NCI-H2081 treated with DMSO at 0.1 percent for 48 hours (cell line): Measurements from ENCODE around the gene RUBCNL.
"Not testable (repeated sequence)": the region's sequence is repeated elsewhere in the genome, so short reads cannot be mapped to it uniquely, and the experiment has no call there.

ENCODE experiments used
- DNase-seq: peaks from one replicate; lab custom pipeline; 2025; lab: John Stamatoyannopoulos, UW

Gene RUBCNL, protein sequence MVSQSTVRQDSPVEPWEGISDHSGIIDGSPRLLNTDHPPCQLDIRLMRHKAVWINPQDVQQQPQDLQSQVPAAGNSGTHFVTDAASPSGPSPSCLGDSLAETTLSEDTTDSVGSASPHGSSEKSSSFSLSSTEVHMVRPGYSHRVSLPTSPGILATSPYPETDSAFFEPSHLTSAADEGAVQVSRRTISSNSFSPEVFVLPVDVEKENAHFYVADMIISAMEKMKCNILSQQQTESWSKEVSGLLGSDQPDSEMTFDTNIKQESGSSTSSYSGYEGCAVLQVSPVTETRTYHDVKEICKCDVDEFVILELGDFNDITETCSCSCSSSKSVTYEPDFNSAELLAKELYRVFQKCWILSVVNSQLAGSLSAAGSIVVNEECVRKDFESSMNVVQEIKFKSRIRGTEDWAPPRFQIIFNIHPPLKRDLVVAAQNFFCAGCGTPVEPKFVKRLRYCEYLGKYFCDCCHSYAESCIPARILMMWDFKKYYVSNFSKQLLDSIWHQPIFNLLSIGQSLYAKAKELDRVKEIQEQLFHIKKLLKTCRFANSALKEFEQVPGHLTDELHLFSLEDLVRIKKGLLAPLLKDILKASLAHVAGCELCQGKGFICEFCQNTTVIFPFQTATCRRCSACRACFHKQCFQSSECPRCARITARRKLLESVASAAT

DNA sequence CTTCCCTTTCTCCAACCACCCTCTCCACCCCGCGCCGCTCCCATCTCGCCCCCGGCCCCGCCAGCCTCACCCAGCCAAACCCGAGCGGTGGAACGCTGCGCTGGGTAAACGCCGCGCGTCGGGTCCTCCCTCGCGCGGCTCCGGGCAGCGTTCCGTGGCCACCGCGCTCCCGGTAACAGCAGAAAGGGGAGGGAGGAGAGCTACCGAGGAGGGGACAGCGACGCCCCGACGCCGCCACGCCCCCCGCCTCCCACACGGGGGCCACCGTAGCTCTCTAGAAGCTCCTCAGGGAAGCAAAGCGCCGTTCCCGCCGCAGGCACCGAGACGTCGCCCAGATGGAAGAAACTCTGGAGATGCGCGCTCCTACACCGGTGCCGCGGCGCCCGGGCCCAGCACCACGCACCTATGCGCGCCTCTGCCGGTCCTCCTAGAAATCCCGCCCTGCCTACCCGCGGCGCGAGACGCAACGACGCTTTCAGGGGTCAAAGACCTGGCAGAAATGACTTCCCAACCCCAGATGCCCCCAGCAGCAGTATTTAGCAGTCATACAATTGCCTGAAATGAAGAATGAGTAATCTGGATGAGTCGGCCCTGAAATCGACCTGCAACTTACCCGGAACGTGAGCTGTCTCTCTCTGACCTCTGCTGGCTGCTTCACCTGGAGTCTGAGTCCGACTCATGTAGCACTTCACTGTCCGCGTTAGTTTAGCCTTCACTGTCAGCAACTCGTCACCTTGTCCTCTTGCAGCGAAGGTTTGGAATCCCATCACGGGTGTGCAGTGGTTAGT, at the start of gene RUBCNL:
TSS of gene RUBCNL (minus strand) at position 189 of the 788 bp plus-strand sequence. CDS start 14,777 bp downstream, outside the sequence.
- DNase-seq, result no peak

DNA sequence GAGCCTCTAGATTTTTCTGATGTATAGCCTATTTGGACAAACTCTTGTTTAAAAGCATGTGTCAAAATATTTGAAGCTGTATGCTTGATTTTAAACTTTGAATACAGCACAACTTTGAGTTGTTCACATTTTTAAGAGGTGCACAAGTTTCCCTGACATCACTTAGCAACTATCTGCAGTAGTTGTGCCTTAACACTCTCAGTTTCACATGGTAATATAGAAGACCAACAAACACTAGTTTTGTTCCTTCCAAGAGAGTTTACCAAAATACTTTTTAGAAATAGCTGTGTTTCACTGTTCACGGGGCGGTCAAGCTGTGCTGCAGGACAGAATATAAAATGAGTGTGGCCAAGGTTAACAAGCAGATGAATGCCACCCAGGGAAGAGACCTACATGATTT, 42.5 kb upstream of the RUBCNL start:
- DNase-seq, result not testable (repeated sequence)

DNA sequence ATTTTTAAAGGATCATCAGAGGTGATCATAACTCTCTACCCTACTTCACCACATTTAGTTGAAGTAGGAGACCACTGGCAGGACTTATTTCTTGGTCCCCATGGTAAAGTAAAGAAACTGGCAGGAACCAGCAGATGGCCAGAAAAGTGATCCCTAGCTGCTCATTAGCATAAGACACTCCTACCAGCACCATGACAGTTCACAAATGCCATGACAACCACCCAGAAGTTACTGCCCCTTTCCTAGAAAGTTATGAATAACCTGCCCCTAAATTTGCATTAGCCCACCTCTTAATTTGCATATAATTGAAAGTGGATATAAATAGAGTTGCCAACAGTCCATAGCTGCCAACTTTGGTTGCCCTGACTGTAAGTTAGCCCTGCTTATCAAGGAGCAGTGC, 18.4 kb upstream of the RUBCNL start:
- no peak for DNase-seq

DNA sequence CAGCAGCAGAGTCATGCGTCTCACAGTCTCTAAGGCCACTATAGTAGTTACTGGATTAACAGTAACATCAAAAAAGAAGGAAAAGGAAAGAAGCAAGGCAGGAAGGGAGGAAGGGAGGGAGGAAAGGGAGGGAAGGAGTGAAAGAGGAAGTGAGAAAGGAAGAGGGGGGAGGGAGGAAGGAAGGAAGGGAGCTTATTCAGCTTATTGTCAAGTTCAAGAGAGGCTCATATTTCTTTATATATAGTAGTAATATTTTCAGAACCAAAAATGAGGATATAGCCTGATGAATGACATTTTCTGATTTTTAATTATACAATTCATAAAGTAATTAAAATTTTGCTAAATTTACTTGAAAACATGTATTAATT, 17.7 kb upstream of the RUBCNL start:
- DNase-seq, result no peak

DNA sequence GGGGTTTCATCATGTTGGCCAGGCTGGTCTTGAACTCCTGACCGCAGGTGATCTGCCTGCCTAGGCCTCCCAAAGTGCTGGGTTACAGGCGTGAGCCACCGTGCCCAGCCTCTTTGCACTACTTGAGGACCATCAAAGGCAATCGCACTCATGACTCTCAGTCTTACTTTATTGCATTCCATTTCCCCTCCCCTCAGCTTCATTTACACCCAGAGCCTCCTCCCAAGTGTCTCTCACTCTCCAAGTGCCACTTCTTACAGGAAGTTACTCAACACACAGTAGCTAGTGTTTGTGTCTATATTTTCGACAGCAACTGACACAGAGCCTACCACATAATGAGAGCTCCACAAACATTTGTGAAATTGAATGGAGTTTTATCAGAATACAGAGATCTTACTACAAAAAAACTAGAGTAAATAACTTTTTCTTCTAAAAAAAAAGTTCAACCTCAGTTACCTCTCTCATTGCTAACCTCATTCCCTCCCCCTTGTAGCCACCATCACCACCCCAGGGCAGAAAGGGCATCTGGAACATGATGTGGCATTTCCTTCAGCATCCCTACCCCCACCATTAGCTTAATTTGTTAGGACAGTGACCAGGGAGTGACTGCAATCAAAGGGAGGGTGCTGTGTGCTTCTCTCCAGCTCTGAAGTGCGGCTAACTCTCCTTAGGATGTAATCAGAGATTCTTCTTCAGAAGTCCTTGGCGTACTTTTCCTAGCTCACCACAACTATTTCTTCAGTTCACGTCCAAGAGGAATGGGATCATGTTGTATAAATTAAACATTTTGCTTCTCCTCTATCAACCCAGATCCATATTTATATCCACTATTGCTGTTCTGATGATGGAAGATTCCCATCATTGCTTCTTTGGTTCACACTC, 17.0 kb upstream of the RUBCNL start:
- no peak for DNase-seq

DNA sequence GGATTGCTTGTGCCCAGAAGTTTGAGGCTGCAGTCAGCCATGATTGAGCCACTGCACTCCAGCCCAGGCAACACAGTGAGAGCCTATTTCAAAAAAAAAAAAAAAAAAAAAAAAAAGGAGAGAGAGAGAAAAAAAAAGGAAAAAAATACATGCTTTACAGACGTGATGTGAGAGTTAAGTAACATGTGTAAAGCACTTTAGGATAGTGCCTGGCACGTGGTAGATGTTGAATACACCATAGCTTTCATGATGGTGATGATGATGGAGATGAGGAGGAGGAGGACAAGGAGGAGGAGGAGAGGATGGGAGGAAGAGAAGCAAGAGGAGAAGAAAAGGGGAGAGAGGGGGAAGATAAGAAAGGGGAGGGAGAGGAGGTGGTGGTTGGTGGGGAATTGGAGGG, 15.1 kb upstream of the RUBCNL start:
- no peak for DNase-seq

DNA sequence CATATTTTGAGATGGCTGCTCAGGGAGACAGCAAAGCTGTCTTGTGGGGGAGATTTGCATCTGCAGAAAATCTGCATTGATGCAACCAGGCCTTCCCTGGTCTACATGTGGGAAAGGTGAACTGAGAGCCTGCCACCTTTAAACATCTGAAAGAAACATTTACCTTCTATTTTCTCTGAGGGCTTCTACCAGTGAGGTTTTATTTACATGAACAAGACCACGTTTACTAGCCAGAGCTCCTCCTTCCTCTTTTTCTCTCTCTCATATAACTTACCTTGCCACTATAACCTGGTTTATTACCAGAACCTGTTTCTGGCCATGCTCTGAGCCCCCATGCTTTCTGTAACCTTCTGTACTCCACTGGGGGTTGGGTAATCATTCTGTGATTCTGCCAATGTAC, 14.4 kb upstream of the RUBCNL start:
- no peak for DNase-seq

DNA sequence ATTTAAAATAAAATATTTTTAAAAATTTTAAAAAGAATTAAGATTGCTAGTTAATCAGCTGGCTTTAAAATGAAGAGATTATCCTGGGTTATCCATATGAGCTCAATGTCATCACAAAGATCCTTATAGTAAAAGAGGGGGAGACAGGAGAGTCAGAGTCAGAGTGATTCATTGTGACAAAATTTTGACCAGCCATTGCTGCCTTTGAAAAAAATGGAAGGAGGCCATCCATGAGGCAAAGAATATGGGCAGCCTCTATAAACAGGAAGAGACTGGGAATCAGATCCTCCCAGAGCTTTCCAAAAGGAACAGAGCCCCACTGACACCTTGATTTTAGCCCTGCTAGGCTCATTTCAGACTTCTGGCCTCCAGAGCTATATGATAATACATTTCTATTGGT, 9.3 kb upstream of the RUBCNL start:
- no peak for DNase-seq

DNA sequence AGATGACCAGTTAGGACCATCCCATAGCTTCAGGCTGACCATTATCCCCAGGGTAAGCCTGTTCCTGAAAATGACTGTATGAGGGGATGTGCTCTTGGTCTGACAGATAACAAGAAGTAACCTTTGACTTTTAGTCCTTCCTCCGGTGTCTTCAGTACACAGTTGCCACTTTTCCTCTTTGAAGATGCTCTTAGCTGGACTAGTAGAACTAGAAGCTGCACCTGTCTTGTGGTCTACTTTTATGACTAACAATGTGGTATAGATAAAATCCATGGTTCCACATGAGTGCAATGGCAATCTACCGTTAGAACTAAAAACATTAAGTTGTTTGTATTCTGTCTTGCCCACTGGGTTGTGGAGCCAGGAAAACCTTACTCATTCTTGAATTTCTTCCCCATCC, 5.9 kb upstream of the RUBCNL start:
- DNase-seq, result no peak

DNA sequence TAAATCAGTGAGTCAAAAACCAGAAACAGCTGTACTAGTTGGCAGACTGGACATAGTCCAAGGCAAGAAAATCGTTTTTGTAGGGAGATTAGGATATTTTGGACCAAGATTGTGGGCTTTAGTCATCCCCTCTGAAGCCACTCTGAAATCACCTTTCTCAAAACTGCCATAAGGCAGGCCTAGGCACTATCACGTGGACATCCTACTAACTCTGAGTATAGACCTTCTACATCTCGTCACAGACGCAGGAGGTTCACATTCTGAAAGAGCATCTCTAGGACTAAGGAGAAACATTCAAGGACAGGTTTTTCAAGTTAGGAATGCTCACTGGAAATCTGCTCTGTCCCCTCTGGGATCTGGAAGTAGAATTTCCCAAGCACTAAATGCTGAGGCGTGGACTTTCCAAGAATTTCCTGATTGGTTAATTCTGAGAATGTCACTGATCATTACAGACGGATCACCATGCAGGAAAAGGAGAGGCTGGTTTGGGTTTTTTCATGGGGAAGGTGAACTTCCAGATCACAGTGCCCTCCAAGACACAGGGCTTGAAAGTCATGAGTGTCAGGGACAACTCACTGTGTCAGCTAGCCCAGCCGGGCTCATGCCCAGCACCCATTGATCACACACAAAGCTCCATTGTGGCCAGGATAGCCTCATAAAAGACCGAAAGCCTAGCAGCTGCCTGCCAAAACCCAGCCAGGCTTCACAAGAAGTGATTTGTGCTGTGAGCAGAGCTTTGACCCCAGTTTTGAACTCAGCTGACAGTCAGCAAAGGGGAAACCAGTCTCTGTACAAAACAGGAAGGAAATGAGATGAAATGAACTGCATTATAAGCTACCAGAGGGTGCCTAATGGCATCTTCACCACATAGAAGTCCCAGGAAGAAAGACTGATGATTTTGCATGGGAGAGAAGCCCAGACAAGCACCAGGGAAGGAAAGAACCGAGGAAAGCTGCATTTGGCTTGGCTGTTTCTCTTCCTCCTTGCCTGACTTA, 2.7 kb upstream of the RUBCNL start:
- no peak for DNase-seq

DNA sequence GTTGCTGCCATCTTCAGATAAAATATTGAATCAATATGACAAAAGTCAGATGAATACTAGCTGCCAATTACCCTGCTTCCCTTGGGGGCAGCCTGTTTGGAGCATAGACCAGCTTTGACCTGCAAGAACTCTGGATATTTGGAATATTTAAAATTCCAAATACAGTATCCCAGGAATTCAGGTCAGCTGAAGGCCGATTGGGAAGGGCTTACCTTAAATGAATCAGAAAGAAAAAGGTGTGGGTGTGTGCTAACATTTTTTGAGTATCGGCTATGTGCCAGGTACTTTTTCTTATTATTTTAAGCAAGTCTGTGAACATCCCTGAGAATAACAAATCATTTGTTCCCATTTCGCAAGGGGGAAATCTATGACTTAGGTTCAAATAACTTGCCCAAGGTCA, 1.8 kb upstream of the RUBCNL start:
- no peak for DNase-seq

DNA sequence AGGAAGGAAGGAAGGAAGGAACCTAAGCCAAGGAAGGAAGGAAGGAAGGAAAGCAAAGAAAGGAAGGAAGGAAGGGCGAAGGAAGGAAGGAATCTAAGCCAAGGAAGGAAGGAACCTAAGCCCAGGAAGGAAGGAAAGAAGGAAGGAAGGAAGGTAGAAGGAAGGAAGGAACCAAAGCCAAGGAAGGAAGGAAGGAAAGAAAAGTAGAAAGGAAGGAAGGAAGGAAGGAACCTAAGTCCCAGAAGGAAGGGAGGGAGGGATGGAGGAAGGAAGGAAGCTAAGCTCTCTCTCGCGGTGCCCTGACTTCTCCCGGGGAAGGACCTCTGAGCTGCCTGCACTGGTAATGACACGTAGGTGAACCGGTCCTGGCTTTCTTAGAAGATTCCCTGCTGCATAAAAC, 1.3 kb upstream of the RUBCNL start:
- DNase-seq, result no peak

DNA sequence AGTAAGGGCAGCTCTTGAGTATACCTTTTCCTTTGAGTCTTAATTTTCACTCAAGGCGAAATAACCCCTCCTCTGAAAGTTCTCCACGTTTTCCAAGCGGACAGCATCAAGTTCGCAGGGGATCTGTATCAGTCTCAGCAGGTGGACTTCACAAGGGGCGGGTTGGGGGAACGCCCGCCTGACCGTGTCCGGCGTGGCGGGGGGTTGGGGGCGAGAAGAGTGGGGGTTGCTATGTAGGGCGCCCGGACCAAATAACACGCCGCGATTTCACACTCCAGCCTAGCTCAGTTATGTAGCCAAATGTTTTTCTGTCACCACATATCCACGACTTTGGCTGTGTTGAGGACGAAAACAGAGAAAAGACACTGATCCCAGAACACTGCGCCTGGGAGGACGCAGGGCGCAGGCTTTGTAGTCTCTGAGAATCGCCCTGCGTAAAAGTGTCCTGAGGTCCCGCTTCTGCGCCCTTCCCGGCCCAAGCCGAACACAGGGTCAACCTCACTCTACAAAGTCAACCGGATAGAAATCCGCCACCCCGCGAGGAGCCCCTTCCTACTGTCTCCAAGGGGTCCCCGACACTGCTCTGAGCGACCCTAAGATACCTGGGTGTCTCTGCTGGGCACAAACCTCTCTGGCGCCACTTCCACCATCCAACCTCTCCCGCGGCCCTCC, 524 bp downstream of the RUBCNL start:
- DNase-seq, result no peak

DNA sequence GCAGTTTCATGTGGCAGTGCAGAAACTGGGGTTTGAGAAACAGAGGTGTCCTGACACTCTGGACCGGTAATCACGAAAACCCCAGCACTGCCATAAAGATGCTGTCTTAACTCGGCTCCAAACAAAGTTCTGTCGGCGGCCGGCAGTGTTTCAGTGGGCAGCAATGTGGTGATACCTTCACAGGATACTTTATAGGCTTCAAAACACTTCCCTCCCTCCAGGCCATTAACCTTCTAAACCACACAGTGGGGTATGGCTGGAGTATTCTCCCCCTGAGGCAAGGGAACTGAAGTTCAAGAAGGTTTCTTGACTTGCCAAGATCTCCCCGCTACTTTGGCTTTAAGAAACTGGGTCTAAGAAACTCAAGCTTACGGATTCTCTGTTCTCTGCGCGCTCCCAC, 1.1 kb downstream of the RUBCNL start:
- no peak for DNase-seq

DNA sequence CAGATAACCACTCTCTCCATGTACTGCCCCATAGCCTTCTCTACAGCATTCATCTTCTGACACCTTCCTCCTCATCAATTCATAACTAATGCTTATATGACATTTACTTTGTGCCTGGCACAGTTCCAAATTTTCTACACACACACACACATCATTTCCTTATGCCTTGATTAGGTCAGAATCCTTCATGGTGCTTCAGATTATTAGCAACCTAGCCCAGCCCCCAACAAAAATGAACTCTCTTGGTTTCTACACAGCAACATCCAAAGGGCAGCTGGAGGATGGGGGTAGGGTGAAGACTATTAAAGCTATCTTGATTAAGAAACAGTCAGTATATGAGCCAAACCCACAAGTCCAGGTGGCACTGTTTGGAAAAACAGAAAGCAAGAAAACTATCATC, 3.7 kb downstream of the RUBCNL start:
- no peak for DNase-seq

DNA sequence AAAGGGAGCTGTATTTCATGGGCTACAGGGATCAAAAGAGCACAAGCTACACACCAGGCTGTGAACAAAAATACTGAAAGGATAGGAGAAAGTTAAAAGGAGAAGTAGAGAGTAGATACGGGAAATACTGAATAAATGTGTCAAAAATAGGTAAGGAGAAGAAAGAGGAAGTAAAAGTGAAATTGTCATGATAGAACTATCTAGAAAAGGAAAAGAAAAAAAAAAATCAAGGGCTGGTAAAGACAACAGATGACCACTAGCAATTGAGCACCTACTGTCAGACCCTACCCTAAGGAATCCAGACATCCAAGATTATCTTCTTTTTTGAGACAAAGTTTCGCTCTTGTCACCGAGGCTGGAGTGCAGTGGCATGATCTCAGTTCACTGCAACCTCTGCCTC, 4.8 kb downstream of the RUBCNL start:
- DNase-seq, result no peak

DNA sequence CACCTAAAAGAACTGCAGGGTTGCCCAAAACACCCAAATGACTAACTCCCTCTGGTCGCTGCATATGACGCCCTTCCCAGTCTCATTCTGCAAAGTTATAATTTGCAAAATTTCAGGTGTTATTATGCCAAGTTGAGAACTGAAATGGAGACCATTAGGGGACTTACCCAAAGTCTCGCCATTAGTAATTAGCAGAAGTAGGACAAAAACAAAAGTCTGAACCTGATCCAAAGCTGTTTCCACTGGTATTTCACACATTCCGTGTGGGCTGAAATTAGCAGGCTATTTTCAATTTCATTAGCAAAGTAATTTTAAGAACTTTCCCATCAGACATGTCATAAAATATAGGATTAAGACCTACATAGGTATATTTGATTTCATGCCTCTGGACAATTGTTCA, 6.8 kb downstream of the RUBCNL start:
- DNase-seq, result no peak

DNA sequence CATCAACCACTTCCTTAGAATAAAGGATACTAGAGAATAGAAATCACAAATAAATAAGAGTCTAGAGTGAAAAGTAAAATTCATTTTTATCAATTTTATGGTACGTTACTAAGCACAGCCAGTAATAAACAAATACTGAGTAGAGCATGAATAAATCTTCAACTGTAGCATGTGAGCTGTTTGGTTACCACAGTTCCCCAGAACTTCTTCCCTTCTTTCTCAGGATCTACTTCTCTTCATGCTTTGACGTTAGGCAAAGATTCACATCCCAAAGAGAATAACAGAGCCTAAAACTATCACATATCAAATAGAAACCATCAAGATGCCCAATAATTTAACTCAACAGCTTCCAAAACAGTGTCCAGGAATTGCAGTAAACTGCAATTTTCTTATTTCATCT, 7.4 kb downstream of the RUBCNL start:
- no peak for DNase-seq

DNA sequence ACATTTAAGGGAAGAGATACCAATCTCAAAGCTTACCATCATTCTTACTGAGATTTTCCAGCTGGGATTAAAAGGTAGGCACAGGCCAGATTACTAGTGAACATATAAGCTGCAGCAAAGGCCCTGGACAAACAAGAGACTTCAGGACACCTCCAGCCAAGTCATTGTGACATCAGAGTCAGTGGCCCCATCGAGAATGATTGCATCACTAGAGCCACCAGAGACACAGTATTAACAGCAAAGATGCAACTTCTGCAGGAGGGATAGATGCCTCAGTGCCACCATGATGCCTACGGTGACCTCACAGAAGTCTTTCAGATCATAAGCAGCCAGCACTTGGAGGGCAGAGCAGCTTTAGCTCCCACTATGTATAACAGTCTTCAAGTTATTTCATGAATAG, 8.6 kb downstream of the RUBCNL start:
- DNase-seq, result no peak

DNA sequence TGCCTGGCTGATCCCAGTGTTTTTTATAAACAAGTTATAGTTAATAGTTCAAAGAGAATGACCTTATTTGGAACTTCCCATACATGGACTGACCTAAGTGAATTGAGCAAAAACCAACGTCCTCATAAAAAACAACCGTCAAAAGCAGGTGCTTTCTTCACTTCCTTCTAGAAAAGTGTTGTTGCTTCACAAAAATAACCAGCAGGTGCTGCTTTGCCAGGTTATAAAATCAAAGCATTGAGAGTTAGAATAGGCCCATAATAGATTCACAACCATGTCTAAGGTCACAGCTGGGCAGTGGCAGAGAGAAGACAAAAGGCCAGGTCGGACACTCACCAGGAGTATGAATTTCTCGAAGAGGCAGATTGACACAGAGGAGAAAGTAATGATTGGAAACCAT, 9.5 kb downstream of the RUBCNL start:
- no peak for DNase-seq
